BJ (cell line): ENCODE data around the gene THSD7B. TPM values are rescaled to one million over a fixed set of nuclear protein-coding genes. Genes with fewer than 3 reads are reported as not detected.

Source experiments
- CTCF ChIA-PET: fragments of 350-600 bp; formaldehyde crosslinking; extraction: SDS; loops from one replicate; lab custom pipeline; 2021; ENCODE audit warnings: antibody characterized with exemption, inconsistent platforms; lab: Yijun Ruan, JAX
- POLR2A ChIA-PET: fragments of 300-600 bp; sonication (Branson Sonifier 250); formaldehyde crosslinking; extraction: SDS; loops from one replicate; lab custom pipeline; 2021; ENCODE audit warnings: antibody characterized with exemption; lab: Charles Lee
- DNase-seq: peaks from one replicate; pipeline ENCODE4 v3.0.0-alpha.2; 2011; ENCODE audit warnings: low read depth
- H3K27me3 ChIP-seq: 2 replicates; pipeline ENCODE4 v1.6.0; 2011; ENCODE audit warnings: low read length; ENCODE audit not compliant: control insufficient read depth, insufficient read depth
- H3K36me3 ChIP-seq: 2 replicates; pipeline ENCODE4 v1.5.1; 2011; ENCODE audit warnings: low read length; ENCODE audit not compliant: control insufficient read depth, insufficient read depth
- H3K4me3 ChIP-seq: 2 replicates; pipeline ENCODE4 v1.5.1; 2011; ENCODE audit warnings: low read depth, mild to moderate bottlenecking, control low read depth, low read length
- CTCF ChIP-seq: IDR thresholded peaks from 2 replicates; pipeline ENCODE4 v1.5.1; 2011; ENCODE audit warnings: low read depth, mild to moderate bottlenecking, control low read depth, inconsistent platforms, low read length, moderate library complexity; ENCODE audit not compliant: insufficient read depth
- polyA plus RNA-seq: library from polyadenylated mRNA; depleted of rRNA; stranded (reverse); fragments of >200 nt; gene quantifications from 2 replicates; pipeline ENCODE4 v1.2.3, GENCODE V29; 2011

Gene THSD7B
- polyA plus RNA-seq, 1 experiment, result 0.13 TPM

- no peak for DNase-seq
- ChIA-PET POLR2A (no interaction called here), CTCF (no interaction called here)
- no peaks in the 10 kb centered on the region for H3K27me3 ChIP-seq
- no peak for TF ChIP-seq CTCF
- H3K36me3 ChIP-seq, result no peaks in the 10 kb centered on the region
- H3K4me3 ChIP-seq, result no peak overlapping the region
Measured at GRCh38 chr2:137223722-137224121, 458.4 kb downstream of the THSD7B start.

- no peak for TF ChIP-seq CTCF
- no peak overlapping the region for H3K4me3 ChIP-seq
- POLR2A ChIA-PET, result interaction anchor here (0.6 kb wide), 1 partner anchor 8 kb away, joined by 4 read pairs; no protein-coding TSS in a partner anchor
- no peaks in the 10 kb centered on the region for H3K36me3 ChIP-seq
- CTCF ChIA-PET, result no interaction called here
- peak; percentile 21 for DNase-seq
- H3K27me3 ChIP-seq, result no peaks in the 10 kb centered on the region
Measured at GRCh38 chr2:137228566-137228965, 463.2 kb downstream of the THSD7B start.

- Histone ChIP-seq H3K36me3 (no peaks in the 10 kb centered on the region), H3K4me3 (no peak overlapping the region), H3K27me3 (no peaks in the 10 kb centered on the region)
- POLR2A ChIA-PET, result no interaction called here
- no peak for TF ChIP-seq CTCF
- CTCF ChIA-PET, result no interaction called here
- no peak for DNase-seq
Measured at GRCh38 chr2:137229834-137230233, 464.5 kb downstream of the THSD7B start.

GRCh38 chr2:137231628-137232027, 466.3 kb downstream of the THSD7B start:
- POLR2A ChIA-PET, result no interaction called here
- CTCF ChIA-PET, result interaction anchor here (0.5 kb wide), 1 partner anchor 65 kb away, joined by 3 read pairs; no protein-coding TSS in a partner anchor
- no peak for TF ChIP-seq CTCF
- H3K36me3 ChIP-seq, result no peaks in the 10 kb centered on the region
- DNase-seq, result no peak
- H3K27me3 ChIP-seq, result no peaks in the 10 kb centered on the region
- no peak overlapping the region for H3K4me3 ChIP-seq

- TF ChIP-seq CTCF, result no peak
- ChIA-PET CTCF (interaction anchor here (0.5 kb wide), 1 partner anchor 65 kb away, joined by 3 read pairs; no protein-coding TSS in a partner anchor), POLR2A (no interaction called here)
- no peaks in the 10 kb centered on the region for H3K36me3 ChIP-seq
- no peak for DNase-seq
- H3K4me3 ChIP-seq, result no peak overlapping the region
- no peaks in the 10 kb centered on the region for H3K27me3 ChIP-seq
Measured at GRCh38 chr2:137232076-137232475, 466.7 kb downstream of the THSD7B start.
